Stomach (tissue), 9 donors: ENCODE measurements around the gene VEZF1. TPM values are rescaled to one million over a fixed set of nuclear protein-coding genes. Genes with fewer than 3 reads are reported as not detected.

Source experiments
- DNase-seq, 2 donors: peaks; one replicate each; pipeline versions ENCODE4 v3.0.0 to v3.0.0-alpha.2; 2013 to 2019
- H3K27ac ChIP-seq, 5 donors: fragments of 200-600 bp in 4 of 5; sonication (generic) in 4 of 5; one replicate each; pipeline ENCODE4 v1.5.1; 2013 to 2019; ENCODE audit warnings: mild to moderate bottlenecking in 1 of 5, moderate library complexity in 1 of 5
- H3K27me3 ChIP-seq, 3 donors: fragments of 200-600 bp; sonication (generic); one replicate each; pipeline ENCODE4 v1.5.1; 2017 to 2019; ENCODE audit warnings: mixed run types in 1 of 3
- H3K36me3 ChIP-seq, 4 donors: fragments of 200-600 bp; sonication (generic); 1 replicate in 3 of 4; 2 replicates in 1 of 4; pipeline ENCODE4 v1.5.1; 2016 to 2019
- H3K4me1 ChIP-seq, 4 donors: fragments of 200-600 bp; sonication (generic); one replicate each; pipeline ENCODE4 v1.5.1; 2016 to 2019
- H3K4me3 ChIP-seq, 4 donors: fragments of 200-600 bp; sonication (generic) in 3 of 4; one replicate each; pipeline ENCODE4 v1.5.1; 2016 to 2019; ENCODE audit warnings: mild to moderate bottlenecking in 1 of 4
- H3K9me3 ChIP-seq, 4 donors: fragments of 200-600 bp; sonication (generic); one replicate each; pipeline ENCODE4 v1.5.1; 2016 to 2019
- CTCF ChIP-seq, 7 experiments: fragments of 450-650 bp in 4 of 7; fragments of 200-600 bp in 3 of 7; sonication (generic) in 3 of 7; IDR thresholded peaks; one replicate each; pipeline ENCODE4 v1.5.1; 2016 to 2019; ENCODE audit warnings: antibody characterized with exemption in 7 of 7, control low read depth in 2 of 7, mild to moderate bottlenecking in 1 of 7
- EP300 ChIP-seq: sonication (generic); formaldehyde crosslinking; IDR thresholded peaks from one replicate; pipeline ENCODE4 v1.6.1; 2017; ENCODE audit warnings: antibody characterized with exemption
- POLR2A ChIP-seq, 4 donors: fragments of 450-650 bp; IDR thresholded peaks; one replicate each; pipeline ENCODE4 v1.6.1; 2016; ENCODE audit warnings: antibody characterized with exemption in 4 of 4, control low read depth in 2 of 4, mild to moderate bottlenecking in 1 of 4, moderate library complexity in 1 of 4
- POLR2AphosphoS5 ChIP-seq, 3 donors: sonication (generic); formaldehyde crosslinking; IDR thresholded peaks; one replicate each; pipeline ENCODE4 v1.6.1; 2016; ENCODE audit warnings: antibody characterized with exemption in 3 of 3
- WGBS, 5 donors: extraction: QIAGEN DNeasy Blood & Tissue Kit in 3 of 5; methylation state at CpG; one replicate each; pipeline versions ENCODE4 v1.1.5 to v1.1.7; 2013 to 2018; 5-methylcytosine and 5-hydroxymethylcytosine counted together
- intact Hi-C: fragments of 100-400 bp; cut with DNase I; formaldehyde crosslinking; loops from one replicate; pipeline ENCODE4 v1.15.1; 2023; ENCODE audit warnings: low total_unique reads
- polyA plus RNA-seq, 3 donors: library from polyadenylated mRNA; stranded (reverse); fragments of 200-250 nt; gene quantifications; one replicate each; pipeline ENCODE4 v1.2.3, GENCODE V29; 2013
- total RNA-seq, 5 donors: library from RNA; depleted of rRNA; stranded (reverse); fragments of >200 nt; gene quantifications; one replicate each; pipeline versions ENCODE4 v1.1.0 to v1.2.3, GENCODE V29; 2014 to 2016
- donor health status: healthy with polysubstance abuse.
- donor health status: Bipolar disorder and iron deficiency.
- donor health status: healthy.

The VEZF1 gene
- total and polyA plus RNA-seq, 8 donors, result 7.8 to 103 (median 24.1) TPM

GRCh38 chr17:57994436-57994835, 6.4 kb upstream of the VEZF1 start:
- Histone ChIP-seq H3K4me1 (peaks cover 21 to 56% (median 36%) of the 10 kb centered on the region in 4 donors), H3K4me3 (no peak overlapping the region), H3K27me3 (no peaks in the 10 kb centered on the region), H3K27ac (peak overlapping the region in 4 of 5 donors; percentile 6 to 74 (median 48)), H3K9me3 (no peaks in the 10 kb centered on the region), H3K36me3 (peaks cover 0 to 25% (median 14%) of the 10 kb centered on the region in 4 donors)
- WGBS, 5 donors, result 20 to 36% (median 32%) methylated on average over 2 of the region's 2 CpGs
- no peak for DNase-seq
- intact Hi-C loops, result no loop called here
- TF ChIP-seq POLR2AphosphoS5 (IDR thresholded peaks at IDR 0.05), result no peak
- no peak for TF ChIP-seq CTCF (IDR thresholded peaks at IDR 0.05)
- TF ChIP-seq POLR2A (IDR thresholded peaks at IDR 0.05), result no peak
- TF ChIP-seq EP300, result no peak

- Histone ChIP-seq H3K4me3 (no peak overlapping the region), H3K9me3 (no peaks in the 10 kb centered on the region), H3K27ac (peak overlapping the region in 4 of 5 donors; percentile 6 to 74 (median 48)), H3K36me3 (peaks cover 0 to 19% (median 14%) of the 10 kb centered on the region in 4 donors), H3K27me3 (no peaks in the 10 kb centered on the region), H3K4me1 (peaks cover 26 to 59% (median 41%) of the 10 kb centered on the region in 4 donors)
- DNase-seq, result peak in 1 of 2 donors; percentile 38
- 22 to 29% (median 23%) methylated on average over 3 of the region's 3 CpGs for WGBS, 5 donors
- no peak for TF ChIP-seq CTCF (IDR thresholded peaks at IDR 0.05)
- TF ChIP-seq POLR2AphosphoS5 (IDR thresholded peaks at IDR 0.05), result peak in 1 of 3 donors; percentile 3
- TF ChIP-seq EP300, result no peak
- intact Hi-C loops, result no loop called here
Measured at GRCh38 chr17:57993471-57994365, 5.7 kb upstream of the VEZF1 start.

DNA sequence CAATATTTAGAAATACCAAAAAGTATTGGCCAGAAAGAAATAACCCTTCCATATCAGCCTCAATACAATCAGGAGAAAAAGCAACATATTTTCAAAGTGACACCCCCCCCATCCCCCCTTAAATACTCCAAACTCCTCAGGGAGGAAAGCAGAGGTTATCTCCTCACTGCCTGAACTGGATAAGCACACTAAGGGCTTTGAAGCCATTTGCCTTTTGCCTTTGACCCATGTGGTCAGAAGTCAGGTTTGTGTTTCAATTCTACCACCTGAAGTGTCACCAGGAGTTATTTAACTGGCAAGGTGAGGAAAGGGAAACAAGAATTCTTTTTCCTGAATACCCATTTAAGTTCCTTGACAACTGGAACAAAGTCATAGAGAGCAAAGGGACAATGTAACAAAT, 3.5 kb upstream of the VEZF1 start:
- no peak for TF ChIP-seq POLR2A (IDR thresholded peaks at IDR 0.05)
- TF ChIP-seq CTCF (IDR thresholded peaks at IDR 0.05), result no peak
- no peak for TF ChIP-seq EP300
- no peak for TF ChIP-seq POLR2AphosphoS5 (IDR thresholded peaks at IDR 0.05)
- H3K4me1 ChIP-seq, result peaks cover 28 to 63% (median 44%) of the 10 kb centered on the region in 4 donors
- H3K9me3 ChIP-seq, result no peaks in the 10 kb centered on the region

GRCh38 chr17:57990037-57990436, 2.0 kb upstream of the VEZF1 start:
- DNase-seq, result no peak
- Histone ChIP-seq H3K27ac (peak overlapping the region in 4 of 5 donors; percentile 97 to 100 (median 98)), H3K9me3 (no peaks in the 10 kb centered on the region), H3K27me3 (no peaks in the 10 kb centered on the region), H3K4me3 (no peak overlapping the region), H3K4me1 (peaks cover 31 to 67% (median 47%) of the 10 kb centered on the region in 4 donors), H3K36me3 (no peaks in the 10 kb centered on the region)
- 68 to 76% (median 71%) methylated on average over 2 of the region's 2 CpGs for WGBS, 5 donors
- no peak for TF ChIP-seq CTCF (IDR thresholded peaks at IDR 0.05)
- TF ChIP-seq POLR2AphosphoS5 (IDR thresholded peaks at IDR 0.05), result no peak
- TF ChIP-seq POLR2A (IDR thresholded peaks at IDR 0.05), result no peak
- no peak for TF ChIP-seq EP300
- intact Hi-C loops, result no loop called here

More for the DNA sequence above, 3.5 kb upstream of the VEZF1 start:
- DNase-seq, result no peak
- H3K36me3 ChIP-seq, result no peaks in the 10 kb centered on the region
- peak overlapping the region in 1 of 5 donors; percentile 97 for H3K27ac ChIP-seq
- intact Hi-C loops, result no loop called here
- no peak overlapping the region for H3K4me3 ChIP-seq
- no peaks in the 10 kb centered on the region for H3K27me3 ChIP-seq
